ENCODE data around the gene KATNA1. TPM values are rescaled to one million over a fixed set of nuclear protein-coding genes. Genes with fewer than 3 reads are reported as not detected.
A peak's percentile ranks its signal among the peaks of the same experiment; 100 is the strongest.

KATNA1 gene

DNA sequence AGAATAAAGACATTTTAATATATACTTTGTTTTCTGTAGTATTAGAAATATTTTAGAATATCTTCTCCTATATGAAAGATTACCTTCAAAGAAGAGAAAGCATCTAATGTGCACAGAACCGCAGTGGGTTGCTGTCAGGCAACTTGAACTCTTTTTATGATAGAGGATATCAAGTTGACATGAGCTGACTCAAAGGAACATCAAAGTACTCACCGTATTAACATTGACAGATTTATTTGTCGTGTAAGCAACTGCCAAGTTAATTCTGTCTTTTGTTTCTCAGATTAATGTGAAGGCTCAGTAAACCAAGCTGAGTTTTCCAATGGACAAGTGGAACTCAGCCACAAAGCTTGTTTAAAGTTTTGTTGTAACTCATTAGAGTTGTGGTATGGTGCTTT is 84.6 kb downstream of the KATNA1 start:
- Histone ChIP-seq H3K9me3 (replicated peaks; ENCODE audit: low read length) (no peaks in the 10 kb centered on the region), H3K27me3 (ENCODE audit: control insufficient read depth, insufficient read depth, low read length) (peaks cover 6% of the 10 kb centered on the region), H3K4me1 (ENCODE audit: control insufficient read depth, insufficient read depth, low read length) (peaks cover 15% of the 10 kb centered on the region), H3K4me2 (ENCODE audit: low read length) (no peak overlapping the region), H3K36me3 (ENCODE audit: insufficient read depth, low read length) (no peaks in the 10 kb centered on the region), H3K4me3 (ENCODE audit: low read length) (no peak overlapping the region), H3K9ac (ENCODE audit: low read depth, low read length) (no peak overlapping the region)

DNA sequence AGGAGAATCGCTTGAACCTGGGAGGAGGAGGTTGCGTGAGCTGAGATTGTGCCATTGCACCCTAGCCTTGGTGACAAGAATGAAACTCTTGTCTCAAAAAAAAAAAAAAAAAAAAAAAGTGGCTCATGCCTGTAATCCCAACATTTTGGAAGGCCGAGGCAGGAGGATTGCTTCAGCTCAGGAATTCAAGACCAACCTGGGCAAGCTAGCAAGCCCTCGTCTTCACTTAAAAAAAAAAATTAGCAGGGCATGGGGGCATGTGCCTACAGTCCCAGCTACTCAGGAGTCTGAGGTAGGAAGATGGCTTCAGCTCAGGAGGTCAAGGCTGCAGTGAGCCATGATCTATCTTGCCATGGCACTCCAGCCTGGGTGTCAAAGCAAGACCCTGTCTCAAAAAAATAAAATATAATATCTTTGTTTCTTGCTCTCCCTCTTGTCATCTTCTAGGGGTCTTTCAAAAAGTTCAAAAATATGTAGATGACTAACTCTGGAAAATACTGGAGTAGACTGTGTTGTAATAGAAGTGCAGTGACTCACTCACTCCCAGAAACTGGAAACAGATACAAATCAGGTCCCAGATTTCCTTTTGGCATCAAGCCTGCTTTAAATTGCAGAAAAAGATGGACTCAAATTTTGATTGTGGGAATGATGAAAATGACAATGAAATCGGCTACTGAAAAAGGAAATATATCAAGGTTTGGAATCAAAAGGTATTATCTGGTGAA is 85.1 kb downstream of the KATNA1 start:
- Histone ChIP-seq H3K27me3 (ENCODE audit: control insufficient read depth, insufficient read depth, low read length) (peaks cover 12% of the 10 kb centered on the region), H3K4me1 (ENCODE audit: control insufficient read depth, insufficient read depth, low read length) (peaks cover 15% of the 10 kb centered on the region), H3K4me3 (ENCODE audit: low read length) (no peak overlapping the region), H3K36me3 (ENCODE audit: insufficient read depth, low read length) (no peaks in the 10 kb centered on the region), H3K4me2 (ENCODE audit: low read length) (no peak overlapping the region), H3K9me3 (replicated peaks; ENCODE audit: low read length) (no peaks in the 10 kb centered on the region), H3K9ac (ENCODE audit: low read depth, low read length) (no peak overlapping the region)

DNA sequence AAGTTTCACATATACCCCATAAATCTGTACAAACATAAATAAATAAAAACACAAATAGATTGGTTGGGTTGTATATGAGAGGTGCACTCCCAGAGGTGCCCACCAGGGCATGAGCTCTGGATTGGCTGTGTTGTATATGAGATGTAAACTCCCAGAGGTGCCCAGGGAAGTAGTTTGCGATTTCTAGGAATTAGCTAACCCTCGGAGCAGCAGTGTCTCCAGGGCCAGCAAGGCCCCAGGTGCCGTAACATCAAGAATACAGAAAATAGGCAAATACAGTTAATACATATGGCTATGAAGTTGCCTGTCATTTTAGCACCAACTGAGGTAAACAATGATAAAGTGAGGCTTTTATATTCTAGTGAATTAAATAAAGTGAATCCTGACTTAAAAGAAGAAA is 87.8 kb downstream of the KATNA1 start:
- no peak overlapping the region for H3K4me2 ChIP-seq (ENCODE audit: low read length)
- no peak overlapping the region for H3K9ac ChIP-seq (ENCODE audit: low read depth, low read length)
- H3K27me3 ChIP-seq (ENCODE audit: control insufficient read depth, insufficient read depth, low read length): peaks cover 13% of the 10 kb centered on the region
- no peaks in the 10 kb centered on the region for H3K9me3 ChIP-seq (replicated peaks; ENCODE audit: low read length)
- H3K4me3 ChIP-seq (ENCODE audit: low read length): no peak overlapping the region
- H3K36me3 ChIP-seq (ENCODE audit: insufficient read depth, low read length): no peaks in the 10 kb centered on the region
- peaks cover 9% of the 10 kb centered on the region for H3K4me1 ChIP-seq (ENCODE audit: control insufficient read depth, insufficient read depth, low read length)

DNA sequence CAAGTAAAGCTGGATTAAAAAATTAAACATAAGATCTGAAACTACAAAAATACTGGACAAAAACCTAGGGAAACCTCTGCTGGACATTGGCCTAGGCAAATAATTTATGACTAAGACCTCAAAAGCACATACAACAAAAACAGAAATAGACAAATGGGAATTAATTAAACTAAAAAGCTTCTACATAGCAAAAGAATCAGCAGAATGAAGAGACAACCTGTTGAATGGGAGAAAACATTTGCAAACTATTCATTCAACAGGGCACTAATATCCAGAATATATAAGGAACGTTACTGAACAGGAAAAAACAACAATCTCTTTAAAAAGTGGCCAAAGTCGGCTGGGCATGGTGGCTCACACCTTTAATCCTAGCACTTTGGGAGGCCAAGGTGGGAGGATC is 89.1 kb downstream of the KATNA1 start:
- H3K4me3 ChIP-seq (ENCODE audit: low read length): no peak overlapping the region
- H3K9ac ChIP-seq (ENCODE audit: low read depth, low read length): no peak overlapping the region
- H3K4me2 ChIP-seq (ENCODE audit: low read length): no peak overlapping the region
- peaks cover 13% of the 10 kb centered on the region for H3K27me3 ChIP-seq (ENCODE audit: control insufficient read depth, insufficient read depth, low read length)
- H3K36me3 ChIP-seq (ENCODE audit: insufficient read depth, low read length): no peaks in the 10 kb centered on the region
- peaks cover 9% of the 10 kb centered on the region for H3K4me1 ChIP-seq (ENCODE audit: control insufficient read depth, insufficient read depth, low read length)
- no peaks in the 10 kb centered on the region for H3K9me3 ChIP-seq (replicated peaks; ENCODE audit: low read length)

DNA sequence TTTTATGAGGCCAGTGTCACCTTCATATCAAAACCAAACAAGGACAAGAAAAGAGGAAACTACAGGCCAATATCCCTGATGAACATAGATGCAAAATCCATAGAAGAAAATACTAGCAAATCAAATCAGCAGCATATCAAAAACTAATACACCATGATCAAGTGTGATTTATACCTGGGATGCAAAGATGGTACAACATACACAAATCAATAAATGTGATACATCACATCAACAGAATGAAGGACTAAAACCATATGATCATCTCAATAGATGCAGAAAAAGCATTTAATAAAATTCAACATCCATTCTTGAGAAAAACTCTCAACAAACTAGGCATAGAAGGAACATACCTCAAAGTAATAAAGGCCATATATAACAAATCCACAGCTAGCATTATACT is 90.5 kb downstream of the KATNA1 start:
- H3K36me3 ChIP-seq (ENCODE audit: insufficient read depth, low read length): no peaks in the 10 kb centered on the region
- no peak overlapping the region for H3K9ac ChIP-seq (ENCODE audit: low read depth, low read length)
- no peaks in the 10 kb centered on the region for H3K4me1 ChIP-seq (ENCODE audit: control insufficient read depth, insufficient read depth, low read length)
- H3K4me3 ChIP-seq (ENCODE audit: low read length): no peak overlapping the region
- no peak overlapping the region for H3K4me2 ChIP-seq (ENCODE audit: low read length)
- H3K27me3 ChIP-seq (ENCODE audit: control insufficient read depth, insufficient read depth, low read length): peaks cover 20% of the 10 kb centered on the region
- H3K9me3 ChIP-seq (replicated peaks; ENCODE audit: low read length): no peaks in the 10 kb centered on the region

DNA sequence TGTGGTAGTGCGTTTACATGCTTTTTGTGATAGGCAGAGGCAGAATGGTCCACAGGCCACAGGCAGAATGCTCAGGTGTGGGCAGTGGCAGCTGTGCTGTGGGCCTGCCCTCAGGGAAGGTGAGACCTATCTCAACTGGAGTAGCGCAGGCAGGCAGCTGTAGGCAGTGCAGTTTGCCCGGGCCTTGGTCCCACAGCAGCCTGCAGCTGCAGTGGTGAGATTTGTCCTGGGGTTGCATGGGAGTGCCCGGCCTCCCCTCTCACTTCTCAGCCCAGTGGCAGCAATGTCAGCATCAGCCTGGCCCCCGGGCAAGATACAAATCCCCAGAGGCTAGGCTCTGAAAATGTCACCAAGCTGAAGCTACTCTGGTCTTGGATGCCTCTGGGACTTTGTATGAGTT is 96.6 kb downstream of the KATNA1 start:
- Histone ChIP-seq H3K4me3 (ENCODE audit: low read length) (no peak overlapping the region), H3K9me3 (replicated peaks; ENCODE audit: low read length) (no peaks in the 10 kb centered on the region), H3K4me2 (ENCODE audit: low read length) (no peak overlapping the region), H3K4me1 (ENCODE audit: control insufficient read depth, insufficient read depth, low read length) (no peaks in the 10 kb centered on the region), H3K9ac (ENCODE audit: low read depth, low read length) (no peak overlapping the region), H3K27me3 (ENCODE audit: control insufficient read depth, insufficient read depth, low read length) (peaks cover 24% of the 10 kb centered on the region), H3K36me3 (ENCODE audit: insufficient read depth, low read length) (no peaks in the 10 kb centered on the region)

DNA sequence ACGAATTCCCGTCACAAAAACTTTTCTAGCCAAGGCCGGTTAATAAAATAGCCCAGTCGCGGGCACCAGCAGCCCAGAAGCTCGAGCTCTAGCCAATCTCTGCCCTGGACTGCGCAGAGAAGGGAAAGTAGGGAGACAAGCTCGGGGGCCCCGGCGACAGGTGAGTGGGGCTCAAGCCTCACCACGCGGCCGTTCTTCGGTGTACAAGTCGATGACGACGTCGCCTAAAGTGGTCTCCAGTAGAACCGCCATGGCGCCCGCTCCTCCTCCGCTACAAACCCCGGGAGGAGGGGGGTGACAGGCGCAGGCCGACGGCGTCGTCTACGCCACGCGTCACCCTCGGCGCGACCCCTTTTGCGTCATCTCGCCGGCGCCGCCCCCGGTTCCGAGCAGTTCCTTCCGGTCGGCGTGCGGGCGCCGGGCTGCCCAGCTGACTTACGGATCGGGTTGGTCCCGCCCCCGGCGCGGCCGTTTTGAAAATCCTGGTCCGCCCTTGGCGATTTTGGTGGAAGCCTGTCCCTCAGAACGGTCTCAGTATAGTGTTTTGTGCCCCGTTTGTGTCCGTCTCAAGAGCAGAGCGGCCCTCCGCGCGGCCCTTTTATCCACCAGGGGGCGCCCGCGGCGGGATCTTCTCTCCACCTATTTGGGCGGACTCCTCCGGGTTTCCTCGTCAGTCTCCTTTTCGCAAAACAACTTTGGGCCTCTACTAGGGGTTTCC is 102.6 kb downstream of the KATNA1 start, which contains the start of gene PPIL4:
PPIL4 (minus strand) TSS at position 290 of the 718 bp plus-strand sequence; CDS start at position 252, 38 bp downstream.
- Histone ChIP-seq H3K9ac (ENCODE audit: low read depth, low read length) (peak within 1 kb of the TSS; percentile 100), H3K36me3 (ENCODE audit: insufficient read depth, low read length) (peaks cover under 1% of the 10 kb centered on the region), H3K4me3 (ENCODE audit: low read length) (peak within 1 kb of the TSS; percentile 86), H3K27me3 (ENCODE audit: control insufficient read depth, insufficient read depth, low read length) (peaks cover 11% of the 10 kb centered on the region), H3K9me3 (replicated peaks; ENCODE audit: low read length) (no peaks in the 10 kb centered on the region), H3K4me1 (ENCODE audit: control insufficient read depth, insufficient read depth, low read length) (peaks cover 19% of the 10 kb centered on the region), H3K4me2 (ENCODE audit: low read length) (peak within 1 kb of the TSS; percentile 98)

DNA sequence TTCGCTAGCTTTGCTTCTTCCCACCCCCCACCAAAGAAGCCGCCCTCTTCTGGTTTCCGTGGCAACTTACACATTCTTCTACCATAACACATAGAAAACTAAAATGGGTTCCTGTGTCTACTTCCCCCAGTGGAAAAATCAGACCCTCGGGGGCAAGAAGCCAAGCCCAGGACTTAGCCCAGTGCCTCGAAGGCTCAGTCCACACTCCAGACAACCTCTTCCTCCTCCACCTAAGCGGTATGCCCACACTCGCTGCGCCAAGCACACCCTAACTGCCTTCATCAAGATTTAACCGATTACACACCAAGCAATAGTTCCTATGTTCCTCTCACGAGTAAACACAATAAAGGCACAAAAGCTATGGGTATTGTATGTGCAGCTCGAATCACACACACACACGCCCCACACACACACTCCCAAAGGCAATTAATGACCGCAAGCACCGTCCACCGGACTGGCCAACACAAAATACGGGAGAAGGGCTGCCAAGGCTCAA is 103.2 kb downstream of the KATNA1 start:
- Histone ChIP-seq H3K4me3 (ENCODE audit: low read length) (peak overlapping the region; percentile 86), H3K27me3 (ENCODE audit: control insufficient read depth, insufficient read depth, low read length) (peaks cover 6% of the 10 kb centered on the region), H3K4me2 (ENCODE audit: low read length) (peak overlapping the region; percentile 98), H3K9me3 (replicated peaks; ENCODE audit: low read length) (no peaks in the 10 kb centered on the region), H3K36me3 (ENCODE audit: insufficient read depth, low read length) (peaks cover 5% of the 10 kb centered on the region), H3K4me1 (ENCODE audit: control insufficient read depth, insufficient read depth, low read length) (peaks cover 19% of the 10 kb centered on the region), H3K9ac (ENCODE audit: low read depth, low read length) (peak overlapping the region; percentile 100)

Small RNA genes lying within 50 kb of the gene (small RNA-seq; reads per million reads assigned to genes)
- gene RF00019 (not detected), gene RF00410 (not detected)

All from skeletal muscle satellite cell (primary cell).